Thyroid gland (tissue), 4 donors: ENCODE data around the gene PPARG.

Experiments
- CTCF ChIP-seq, 6 experiments: fragments of 200-600 bp in 3 of 6; fragments of 450-650 bp in 3 of 6; sonication (generic) in 3 of 6; IDR thresholded peaks; one replicate each; pipeline ENCODE4 v1.5.1; 2016 to 2019; ENCODE audit warnings: antibody characterized with exemption in 6 of 6, mild to moderate bottlenecking in 2 of 6, inconsistent platforms in 1 of 6, moderate library complexity in 1 of 6
- POLR2A ChIP-seq, 2 donors: fragments of 450-650 bp; IDR thresholded peaks; one replicate each; pipeline ENCODE4 v1.6.1; 2017; ENCODE audit warnings: antibody characterized with exemption in 2 of 2, mild to moderate bottlenecking in 2 of 2, moderate library complexity in 1 of 2

GRCh38 chr3:12437861-12438260, 149.0 kb downstream of the PPARG start:
- TF ChIP-seq CTCF (IDR thresholded peaks at IDR 0.05), result no peak
- TF ChIP-seq POLR2A (IDR thresholded peaks at IDR 0.05), result no peak
